Measurements from ENCODE around the gene KIAA1143. TPM values are rescaled to one million over a fixed set of nuclear protein-coding genes. Genes with fewer than 3 reads are reported as not detected.

The KIAA1143 gene
- total RNA-seq, 4 donors from 2014 or later, result 28.5 to 36.2 (median 31.4) TPM

DNA sequence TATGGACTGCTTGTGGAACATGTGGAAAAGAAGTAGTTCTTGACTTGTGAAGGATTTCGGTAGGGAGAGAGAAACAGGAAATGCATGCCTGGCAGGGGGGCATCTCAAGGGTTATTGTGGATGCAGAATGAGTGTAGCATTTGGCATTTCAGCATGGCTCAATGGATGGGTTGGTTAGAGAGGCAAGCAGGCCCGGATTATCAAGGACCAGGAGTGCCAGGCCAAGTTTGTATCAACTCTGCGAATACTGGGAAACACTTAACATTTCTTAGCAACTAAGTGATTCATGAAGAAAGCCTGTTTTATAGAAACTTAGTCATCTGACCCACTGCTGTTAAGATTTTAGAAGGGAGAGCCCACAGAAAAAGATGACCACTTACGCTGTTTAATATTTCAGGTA, 33.8 kb upstream of the KIAA1143 start:
- Histone ChIP-seq H3K27ac (no peak overlapping the region), H3K9me3 (no peaks in the 10 kb centered on the region), H3K4me1 (no peaks in the 10 kb centered on the region), H3K36me3 (no peaks in the 10 kb centered on the region), H3K4me3 (no peak overlapping the region), H3K27me3 (no peaks in the 10 kb centered on the region)
- TF ChIP-seq, protein P1, sequence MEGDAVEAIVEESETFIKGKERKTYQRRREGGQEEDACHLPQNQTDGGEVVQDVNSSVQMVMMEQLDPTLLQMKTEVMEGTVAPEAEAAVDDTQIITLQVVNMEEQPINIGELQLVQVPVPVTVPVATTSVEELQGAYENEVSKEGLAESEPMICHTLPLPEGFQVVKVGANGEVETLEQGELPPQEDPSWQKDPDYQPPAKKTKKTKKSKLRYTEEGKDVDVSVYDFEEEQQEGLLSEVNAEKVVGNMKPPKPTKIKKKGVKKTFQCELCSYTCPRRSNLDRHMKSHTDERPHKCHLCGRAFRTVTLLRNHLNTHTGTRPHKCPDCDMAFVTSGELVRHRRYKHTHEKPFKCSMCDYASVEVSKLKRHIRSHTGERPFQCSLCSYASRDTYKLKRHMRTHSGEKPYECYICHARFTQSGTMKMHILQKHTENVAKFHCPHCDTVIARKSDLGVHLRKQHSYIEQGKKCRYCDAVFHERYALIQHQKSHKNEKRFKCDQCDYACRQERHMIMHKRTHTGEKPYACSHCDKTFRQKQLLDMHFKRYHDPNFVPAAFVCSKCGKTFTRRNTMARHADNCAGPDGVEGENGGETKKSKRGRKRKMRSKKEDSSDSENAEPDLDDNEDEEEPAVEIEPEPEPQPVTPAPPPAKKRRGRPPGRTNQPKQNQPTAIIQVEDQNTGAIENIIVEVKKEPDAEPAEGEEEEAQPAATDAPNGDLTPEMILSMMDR (IDR thresholded peaks at IDR 0.05 in 4 of 5, conservative IDR thresholded peaks at IDR 0.05 in 1 of 5), result no peak
- TF ChIP-seq POLR2A (IDR thresholded peaks at IDR 0.05), result no peak
- intact Hi-C loops (cut with DNase I; ENCODE audit: low total_unique reads) (no loop called here), in situ Hi-C loops (cut with MboI; ENCODE audit: low sequenced_read_pairs in 4 of 4) (no loop called here)
- no peak for ATAC-seq
- DNase-seq, result no peak

DNA sequence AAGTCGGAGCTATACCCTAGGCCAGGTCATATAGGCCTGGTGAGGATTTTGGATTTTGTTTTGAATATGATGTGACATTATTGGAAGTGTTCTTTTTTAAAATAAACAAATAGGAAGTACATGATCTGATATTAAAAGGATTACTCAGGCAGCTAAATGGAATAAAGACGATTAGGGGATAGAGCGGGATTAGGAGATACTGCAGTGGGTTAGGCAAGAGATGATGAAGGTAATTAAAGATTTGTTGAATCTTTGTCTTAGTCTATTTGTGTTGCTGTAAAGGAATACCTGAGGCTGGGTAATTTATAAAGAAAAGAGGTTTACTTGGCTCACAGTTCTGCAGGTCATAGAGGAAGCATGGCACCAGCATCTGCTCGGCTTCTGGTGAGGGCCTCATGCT, 21.5 kb upstream of the KIAA1143 start:
- Histone ChIP-seq H3K4me3 (no peak overlapping the region), H3K27me3 (no peaks in the 10 kb centered on the region), H3K4me1 (no peaks in the 10 kb centered on the region), H3K27ac (no peak overlapping the region), H3K36me3 (no peaks in the 10 kb centered on the region), H3K9me3 (no peaks in the 10 kb centered on the region)
- in situ Hi-C loops (cut with MboI; ENCODE audit: low sequenced_read_pairs in 4 of 4), result no loop called here
- no peak for DNase-seq
- intact Hi-C loops (cut with DNase I; ENCODE audit: low total_unique reads), result no loop called here
- TF ChIP-seq, protein P1 (IDR thresholded peaks at IDR 0.05 in 4 of 5, conservative IDR thresholded peaks at IDR 0.05 in 1 of 5), result no peak
- TF ChIP-seq POLR2A (IDR thresholded peaks at IDR 0.05), result no peak
- no peak for ATAC-seq

DNA sequence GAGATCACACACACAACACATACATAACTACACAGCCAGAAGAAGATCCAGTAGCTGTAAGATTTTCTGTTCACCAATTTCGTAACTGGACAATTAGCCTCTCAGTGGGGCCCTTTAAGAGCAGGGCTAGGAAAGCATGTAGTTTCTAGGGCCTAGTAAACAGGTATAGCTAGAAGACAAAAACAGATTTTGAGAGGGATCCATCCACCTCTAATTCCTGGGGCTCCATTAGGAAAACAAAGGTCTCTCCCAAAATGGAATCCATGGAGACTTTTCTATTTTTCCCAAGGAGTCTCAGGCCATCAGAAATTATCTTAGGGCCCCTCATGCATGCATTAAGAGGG, 10.7 kb upstream of the KIAA1143 start:
- TF ChIP-seq, protein P1 (IDR thresholded peaks at IDR 0.05 in 4 of 5, conservative IDR thresholded peaks at IDR 0.05 in 1 of 5), result no peak
- TF ChIP-seq POLR2A (IDR thresholded peaks at IDR 0.05), result no peak
- Histone ChIP-seq H3K4me3 (no peak overlapping the region), H3K36me3 (no peaks in the 10 kb centered on the region), H3K27me3 (no peaks in the 10 kb centered on the region), H3K9me3 (peaks cover 0 to 13% (median 2%) of the 10 kb centered on the region in 3 donors), H3K4me1 (no peaks in the 10 kb centered on the region), H3K27ac (no peak overlapping the region)
- in situ Hi-C loops (cut with MboI; ENCODE audit: low sequenced_read_pairs in 4 of 4), result no loop called here
- ATAC-seq (no peak), DNase-seq (no peak)
- intact Hi-C loops (cut with DNase I; ENCODE audit: low total_unique reads), result no loop called here

DNA sequence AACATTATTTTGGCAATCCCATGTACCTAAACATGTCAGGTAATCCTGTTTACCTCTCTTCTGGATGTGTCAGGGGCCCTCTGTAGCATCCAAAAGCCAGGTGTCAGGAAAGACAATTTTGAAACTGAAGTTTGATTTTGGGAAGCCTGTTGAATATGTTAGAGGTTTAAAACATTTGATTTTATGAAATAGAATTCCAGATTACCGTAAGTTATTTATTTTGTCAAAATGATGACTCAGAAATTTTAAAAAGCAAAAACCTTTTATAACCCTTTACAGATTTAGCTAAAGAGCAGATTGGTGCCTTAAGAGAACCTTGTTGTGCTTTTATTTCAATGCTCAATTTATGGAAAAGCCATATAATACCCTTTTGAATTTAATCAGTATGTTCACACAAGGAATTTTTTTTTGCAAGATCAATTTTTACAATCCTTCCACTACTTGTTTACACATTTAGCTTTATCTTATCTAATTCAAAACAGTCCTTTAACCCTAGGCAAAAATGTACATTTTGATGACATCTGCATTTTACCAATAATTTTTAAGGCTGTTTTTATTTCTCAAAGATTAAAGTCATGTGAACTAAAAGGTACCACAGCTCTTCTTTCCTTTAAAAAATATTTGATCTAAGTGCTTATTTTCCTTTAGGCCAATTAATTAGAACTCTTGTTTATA, 10.1 kb upstream of the KIAA1143 start:
- intact Hi-C loops (cut with DNase I; ENCODE audit: low total_unique reads) (no loop called here), in situ Hi-C loops (cut with MboI; ENCODE audit: low sequenced_read_pairs in 4 of 4) (no loop called here)
- Histone ChIP-seq H3K4me1 (no peaks in the 10 kb centered on the region), H3K36me3 (no peaks in the 10 kb centered on the region), H3K27me3 (no peaks in the 10 kb centered on the region), H3K27ac (no peak overlapping the region), H3K9me3 (peaks cover 0 to 13% (median 2%) of the 10 kb centered on the region in 3 donors), H3K4me3 (no peak overlapping the region)
- no peak for DNase-seq
- ATAC-seq, result no peak
- TF ChIP-seq, protein P1 (IDR thresholded peaks at IDR 0.05 in 4 of 5, conservative IDR thresholded peaks at IDR 0.05 in 1 of 5), result no peak
- TF ChIP-seq POLR2A (IDR thresholded peaks at IDR 0.05), result no peak

DNA sequence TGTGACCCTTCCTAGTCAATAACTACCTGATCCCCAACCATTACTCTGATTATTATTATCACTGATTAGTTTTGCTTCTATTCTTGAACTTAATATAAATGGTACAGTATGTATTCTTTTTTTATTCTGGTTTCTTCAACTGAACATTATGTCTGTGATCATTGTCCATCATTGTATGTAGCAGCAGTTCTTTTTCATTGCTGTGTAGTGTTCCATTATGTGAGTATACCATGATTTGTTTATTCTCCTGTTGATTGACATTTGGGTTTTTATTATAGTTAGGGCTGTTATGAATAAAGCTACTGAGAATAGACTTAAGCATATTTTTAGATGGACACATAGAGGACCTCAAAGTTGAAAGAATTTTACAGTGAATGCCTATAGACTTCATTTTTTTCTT, 2.8 kb upstream of the KIAA1143 start:
- H3K4me3 ChIP-seq, result no peak overlapping the region
- no peaks in the 10 kb centered on the region for H3K27me3 ChIP-seq
- in situ Hi-C loops (cut with MboI; ENCODE audit: low sequenced_read_pairs in 4 of 4) (loop anchor here in 1 of 4 donors (10.0 kb wide), 1 partner anchor 211 kb away; the partner anchor contains the start of genes EXOSC7 and ZDHHC3), intact Hi-C loops (cut with DNase I; ENCODE audit: low total_unique reads) (loop anchor here (5.0 kb wide), 1 partner anchor 427 kb away; the partner anchor contains the start of gene TCAIM)
- DNase-seq, result no peak
- H3K9me3 ChIP-seq, result no peaks in the 10 kb centered on the region
- H3K36me3 ChIP-seq, result peaks cover 0 to 3% of the 10 kb centered on the region in 2 donors
- no peak overlapping the region for H3K27ac ChIP-seq
- no peak for TF ChIP-seq POLR2A (IDR thresholded peaks at IDR 0.05)
- TF ChIP-seq, protein P1 (IDR thresholded peaks at IDR 0.05 in 4 of 5, conservative IDR thresholded peaks at IDR 0.05 in 1 of 5), result no peak
- peaks cover 11 to 12% of the 10 kb centered on the region in 2 donors for H3K4me1 ChIP-seq
- ATAC-seq, result no peak

Measured in gastrocnemius medialis (tissue), 4 donors.